H1 (cell line): Measurements from ENCODE around the gene DYRK2.

Experiments used
- CEBPB ChIP-seq: IDR thresholded peaks from 2 replicates; pipeline ENCODE4 v1.6.1; 2012; ENCODE audit warnings: low read depth, low read length
- EP300 ChIP-seq, 2 experiments: IDR thresholded peaks; 1 replicate in 1 of 2; 2 replicates in 1 of 2; pipeline ENCODE4 v1.6.1; 2011 to 2012; ENCODE audit warnings: low read depth in 2 of 2, low read length in 2 of 2, mild to moderate bottlenecking in 2 of 2, borderline replicate concordance in 1 of 2, inconsistent platforms in 1 of 2, moderate library complexity in 1 of 2
- JUN ChIP-seq: IDR thresholded peaks from 2 replicates; pipeline ENCODE4 v1.6.1; 2011; ENCODE audit warnings: low read depth, mild to moderate bottlenecking, improper control_type of control experiment, low read length
- KDM5A ChIP-seq: fragments of 200-600 bp; IDR thresholded peaks from 2 replicates; pipeline ENCODE4 v1.7.1; 2012; ENCODE audit warnings: mild to moderate bottlenecking, low read length, inconsistent platforms, mixed read lengths
- MAFK ChIP-seq: IDR thresholded peaks from 2 replicates; pipeline ENCODE4 v1.6.1; 2012; ENCODE audit warnings: low read depth, mild to moderate bottlenecking, improper control_type of control experiment, low read length
- POLR2A ChIP-seq, 2 experiments: IDR thresholded peaks; 1 replicate in 1 of 2; 2 replicates in 1 of 2; pipeline ENCODE4 v1.6.1; 2011; ENCODE audit warnings: low read depth in 2 of 2, low read length in 2 of 2, mild to moderate bottlenecking in 2 of 2; ENCODE audit errors: control extremely low read depth in 1 of 2
- TBP ChIP-seq: IDR thresholded peaks from 2 replicates; pipeline ENCODE4 v1.6.1; 2011; ENCODE audit warnings: low read depth, low read length, improper control_type of control experiment
- ZNF274 ChIP-seq: IDR thresholded peaks from 2 replicates; pipeline ENCODE4 v1.7.0; 2012; ENCODE audit warnings: low read length, borderline replicate concordance; ENCODE audit errors: extremely low read depth
- TF ChIP-seq, protein P1 (sequence below): IDR thresholded peaks from 2 replicates; pipeline ENCODE4 v1.6.1; 2011; ENCODE audit warnings: low read length, improper control_type of control experiment

DNA sequence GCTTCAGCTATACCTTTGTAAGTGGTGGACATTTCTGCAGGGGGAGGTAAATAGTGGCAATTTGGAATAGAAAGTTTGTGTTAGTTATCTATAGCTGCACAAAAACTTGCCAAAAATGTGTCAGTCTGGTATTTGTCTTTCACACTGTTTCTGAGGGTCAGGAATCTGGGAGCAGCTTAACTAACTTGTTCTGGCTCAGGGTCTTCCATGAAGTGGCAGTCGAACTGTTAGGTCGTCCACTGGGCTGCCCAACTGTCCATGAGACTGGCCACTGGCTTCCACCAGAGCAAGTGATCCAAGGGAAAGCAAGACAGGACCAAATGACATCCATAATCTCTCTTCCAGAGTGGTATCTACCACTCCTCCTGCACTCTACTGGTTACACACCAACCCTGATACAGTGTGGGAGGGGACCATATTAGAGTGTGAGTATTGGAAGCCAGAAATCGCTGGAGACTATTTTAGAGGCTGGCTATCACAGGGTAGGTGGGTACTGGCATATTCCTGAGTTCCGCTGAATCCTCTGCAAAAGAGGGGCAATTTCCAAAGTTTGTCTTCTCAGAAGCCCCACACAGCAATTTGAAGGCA is 60.9 kb downstream of the DYRK2 start:
- TF ChIP-seq POLR2A (IDR thresholded peaks at IDR 0.05; ENCODE audit: control extremely low read depth in 1 of 2, low read depth in 2 of 2, low read length in 2 of 2): no peak
- no peak for TF ChIP-seq ZNF274
- no peak for TF ChIP-seq TBP
- TF ChIP-seq JUN: no peak
- TF ChIP-seq KDM5A: no peak
- no peak for TF ChIP-seq MAFK
- TF ChIP-seq, protein P1, sequence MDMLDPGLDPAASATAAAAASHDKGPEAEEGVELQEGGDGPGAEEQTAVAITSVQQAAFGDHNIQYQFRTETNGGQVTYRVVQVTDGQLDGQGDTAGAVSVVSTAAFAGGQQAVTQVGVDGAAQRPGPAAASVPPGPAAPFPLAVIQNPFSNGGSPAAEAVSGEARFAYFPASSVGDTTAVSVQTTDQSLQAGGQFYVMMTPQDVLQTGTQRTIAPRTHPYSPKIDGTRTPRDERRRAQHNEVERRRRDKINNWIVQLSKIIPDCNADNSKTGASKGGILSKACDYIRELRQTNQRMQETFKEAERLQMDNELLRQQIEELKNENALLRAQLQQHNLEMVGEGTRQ: no peak
- no peak for TF ChIP-seq CEBPB
- no peak for TF ChIP-seq EP300 (IDR thresholded peaks at IDR 0.05; ENCODE audit: borderline replicate concordance in 1 of 2, low read depth in 2 of 2, low read length in 2 of 2)
